Frontal cortex (tissue), 4 donors: Measurements from ENCODE around the gene GSG1L. TPM values are rescaled to one million over a fixed set of nuclear protein-coding genes. Genes with fewer than 3 reads are reported as not detected.

Experiments
- DNase-seq, 2 donors: peaks; one replicate each; pipeline ENCODE4 v3.0.0; 2012; ENCODE audit warnings: low spot score in 2 of 2
- FAIRE-seq: peaks from 2 replicates; lab custom pipeline; 2012; peaks lifted over from hg19 to GRCh38; lab: Jason Lieb, UNC
- total RNA-seq: library from RNA; depleted of rRNA; stranded (reverse); fragments of >200 nt; gene quantifications from one replicate; pipeline ENCODE4 v1.2.3, GENCODE V29; 2014
- donor health status: control.
- donor health status: control.
- donor health status: control.

GSG1L gene
- total RNA-seq, 1 donor from 2014 or later, result 5.3 TPM

- no peak for DNase-seq
- no peak for FAIRE-seq
Observed at GRCh38 chr16:27841061-27841801, 222.3 kb downstream of the GSG1L start.

- FAIRE-seq, result no peak
- no peak for DNase-seq
Observed at GRCh38 chr16:27840311-27841060, 223.0 kb downstream of the GSG1L start.

DNA sequence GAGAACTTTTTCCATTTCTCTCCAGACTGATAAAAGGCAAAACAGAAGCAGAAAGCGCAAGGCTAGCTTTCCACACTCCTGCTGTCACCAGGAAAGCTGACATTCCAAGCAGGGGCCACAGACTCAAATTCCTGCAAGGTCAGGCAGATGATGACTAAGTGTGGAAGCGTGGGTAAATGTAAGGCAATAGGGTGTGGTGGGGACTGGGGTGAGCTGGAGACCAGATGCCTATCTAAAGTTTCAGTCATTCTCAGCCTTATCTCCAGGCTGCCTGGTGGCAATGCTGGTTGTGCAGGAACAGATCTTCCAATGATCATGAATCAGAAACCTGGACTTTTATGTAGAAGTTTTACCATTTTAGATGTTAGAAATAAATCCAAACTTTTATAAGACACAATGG is 224.1 kb downstream of the GSG1L start:
- DNase-seq (no peak), FAIRE-seq (no peak)

GRCh38 chr16:27838536-27839175 is 224.9 kb downstream of the GSG1L start:
- DNase-seq (no peak), FAIRE-seq (no peak)

- no peak for FAIRE-seq
- no peak for DNase-seq
Observed at GRCh38 chr16:27829975-27830374, 233.5 kb downstream of the GSG1L start.

GRCh38 chr16:27828671-27829070 is 234.8 kb downstream of the GSG1L start:
- FAIRE-seq, result no peak
- no peak for DNase-seq

DNA sequence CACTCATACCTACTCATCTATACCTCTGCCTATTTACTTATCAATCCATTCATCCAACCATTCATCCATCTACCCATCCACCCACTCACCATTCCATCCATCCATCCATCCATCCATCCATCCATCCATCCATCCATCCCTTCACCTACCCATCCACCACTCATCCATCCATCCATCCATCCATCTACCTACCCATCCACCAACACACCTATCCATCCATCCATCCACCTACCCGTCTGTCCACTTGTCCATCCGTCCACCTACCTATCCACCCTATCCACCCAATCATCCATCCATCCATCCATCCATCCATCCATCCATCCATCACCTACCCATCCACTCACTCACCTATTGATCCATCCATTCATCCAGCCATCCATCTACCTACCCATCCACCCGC is 235.7 kb downstream of the GSG1L start:
- no peak for FAIRE-seq
- no peak for DNase-seq

DNA sequence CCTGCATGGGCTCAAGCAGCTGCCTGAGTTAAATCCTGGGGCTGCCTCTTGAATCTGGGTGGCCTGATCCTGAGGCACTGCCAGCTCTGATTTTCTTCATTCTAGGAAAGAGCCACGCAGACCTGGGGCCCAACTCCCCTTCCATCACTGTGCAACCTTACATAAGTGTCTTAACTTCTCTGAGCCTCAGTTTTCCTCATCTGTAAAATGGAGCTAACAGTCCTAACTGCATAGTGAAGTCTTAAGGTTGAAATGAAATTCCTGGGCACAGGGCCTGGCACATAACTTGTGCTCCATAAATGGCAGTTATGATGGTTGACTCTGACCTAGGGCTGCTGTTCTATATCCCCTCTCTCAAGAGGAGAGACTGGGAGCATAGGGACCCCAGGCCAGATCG is 236.6 kb downstream of the GSG1L start:
- FAIRE-seq (no peak), DNase-seq (no peak)

- FAIRE-seq (no peak), DNase-seq (no peak)
Observed at GRCh38 chr16:27826081-27826892, 237.2 kb downstream of the GSG1L start.

GRCh38 chr16:27824786-27825185 is 238.7 kb downstream of the GSG1L start:
- no peak for FAIRE-seq
- DNase-seq, result no peak

- DNase-seq, result no peak
- no peak for FAIRE-seq
Observed at GRCh38 chr16:27824006-27824405, 239.5 kb downstream of the GSG1L start.

DNA sequence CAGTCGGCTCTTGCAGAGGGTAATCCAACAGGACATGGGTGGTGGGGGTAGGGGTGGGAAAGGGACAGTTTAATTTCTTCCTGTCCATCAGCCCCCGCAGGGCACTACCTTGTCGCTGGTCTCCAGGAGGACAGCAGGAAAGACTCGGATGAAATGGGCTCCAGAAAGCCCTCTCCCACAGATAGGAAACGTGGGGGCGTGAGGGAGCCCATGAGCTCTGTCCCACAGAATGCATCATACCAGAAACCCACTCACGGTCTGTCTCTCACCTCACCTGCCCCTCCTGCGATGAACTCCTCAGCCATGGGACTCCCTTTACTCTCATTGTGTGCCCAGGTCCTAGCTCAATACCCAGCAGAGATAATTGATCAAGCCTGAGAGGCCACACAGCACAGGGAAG is 240.1 kb downstream of the GSG1L start:
- no peak for DNase-seq
- no peak for FAIRE-seq

GRCh38 chr16:27822996-27823395 is 240.5 kb downstream of the GSG1L start:
- DNase-seq (no peak), FAIRE-seq (no peak)

- no peak for DNase-seq
- FAIRE-seq, result no peak
Observed at GRCh38 chr16:27822529-27822928, 241.0 kb downstream of the GSG1L start.

DNA sequence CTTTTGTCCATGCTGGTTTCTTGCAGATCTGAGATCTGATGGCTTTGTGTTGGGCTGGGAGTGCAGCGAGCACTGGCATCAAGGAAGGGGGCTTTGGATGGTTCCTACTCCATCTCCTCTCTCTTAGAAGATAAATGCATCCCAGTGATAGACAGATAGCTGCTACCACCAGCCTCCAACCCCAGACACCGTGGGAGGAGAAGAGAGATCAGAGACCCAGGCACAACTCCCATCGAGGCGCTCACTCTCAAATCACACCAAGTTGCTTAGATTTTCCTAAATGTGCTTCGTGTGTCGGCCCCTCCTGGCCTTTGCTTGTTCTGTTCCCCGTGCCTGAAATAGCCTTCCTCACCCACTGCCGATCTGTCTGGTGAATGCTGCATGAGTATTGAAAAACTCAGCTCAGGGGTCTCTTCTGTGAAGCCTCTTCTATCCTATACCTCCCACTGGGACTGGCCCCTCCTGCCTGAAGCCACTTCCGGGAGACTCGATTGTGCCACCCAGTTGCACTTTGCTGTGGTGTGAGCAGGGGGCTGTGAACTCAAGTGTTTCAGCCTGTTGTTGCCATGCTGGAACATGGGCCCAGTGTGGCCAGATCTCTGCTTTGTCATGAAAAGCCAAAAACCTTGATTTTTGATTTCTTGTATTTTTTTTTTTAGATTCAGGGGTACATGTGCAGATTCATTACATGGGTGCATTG is 242.7 kb downstream of the GSG1L start:
- DNase-seq, result no peak

GRCh38 chr16:27819881-27820610 is 243.5 kb downstream of the GSG1L start:
- DNase-seq, result peak in 1 of 2 donors; percentile 42
- no peak for FAIRE-seq

More for the DNA sequence above, 242.7 kb downstream of the GSG1L start:
- no peak for FAIRE-seq

GRCh38 chr16:27819356-27819755 is 244.2 kb downstream of the GSG1L start:
- DNase-seq (no peak), FAIRE-seq (no peak)

GRCh38 chr16:27818246-27818645 is 245.3 kb downstream of the GSG1L start:
- no peak for FAIRE-seq
- no peak for DNase-seq

DNA sequence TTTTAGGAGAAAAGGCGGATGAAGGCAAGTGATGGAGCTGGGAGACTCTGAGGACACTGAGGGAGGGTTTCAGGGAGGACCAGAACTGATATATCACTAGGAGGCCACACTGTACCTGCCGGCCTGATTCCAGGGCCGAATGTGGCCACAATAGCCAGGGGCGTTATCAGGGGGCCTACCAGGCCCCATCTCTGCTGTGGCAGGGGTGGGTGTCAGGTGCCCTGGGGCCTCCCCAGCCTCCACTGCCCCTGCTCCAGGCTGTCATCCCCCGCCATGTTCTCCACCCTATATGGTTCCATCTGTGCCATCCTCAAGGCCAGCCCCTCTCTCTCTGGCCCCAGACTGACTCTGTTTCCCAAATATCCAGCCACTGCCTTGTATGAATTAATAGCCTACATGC is 246.5 kb downstream of the GSG1L start:
- DNase-seq (no peak), FAIRE-seq (no peak)
